DND-41 (cell line): Measurements from ENCODE around the gene OSTF1.

Source experiments
- ATAC-seq: fragments of 200-7000 bp; cut with Tn5 transposase; 3 replicates; pipeline ENCODE4 v1.9.1; 2021; ENCODE audit warnings: low read depth; ENCODE audit not compliant: insufficient read depth
- DNase-seq: peaks from one replicate; pipeline ENCODE4 v3.0.0-alpha.2; 2020
- H2AFZ ChIP-seq: 2 replicates; pipeline ENCODE4 v1.6.0; 2012; ENCODE audit warnings: low read depth, low read length
- H3K27ac ChIP-seq: 2 replicates; pipeline ENCODE4 v1.5.1; 2012; ENCODE audit warnings: low read length, inconsistent platforms
- H3K27me3 ChIP-seq: fragments of 200-600 bp; sonication (generic); 2 replicates; pipeline ENCODE4 v1.6.0; 2012; ENCODE audit warnings: low read length, mild to moderate bottlenecking, inconsistent platforms; ENCODE audit not compliant: insufficient read depth, poor library complexity
- H3K36me3 ChIP-seq: 2 replicates; pipeline ENCODE4 v1.5.1; 2012; ENCODE audit warnings: low read length, inconsistent platforms; ENCODE audit not compliant: insufficient read depth
- H3K4me1 ChIP-seq: 2 replicates; pipeline ENCODE4 v1.5.1; 2012; ENCODE audit warnings: mild to moderate bottlenecking, low read length; ENCODE audit not compliant: insufficient read depth
- H3K4me2 ChIP-seq: 2 replicates; pipeline ENCODE4 v1.6.0; 2012; ENCODE audit warnings: mild to moderate bottlenecking, moderate library complexity, low read length, inconsistent platforms; ENCODE audit not compliant: insufficient read depth
- H3K4me3 ChIP-seq, 2 experiments: fragments of 200-600 bp in 1 of 2; shearing (Covaris generic) in 1 of 2; 2 replicates each; pipeline ENCODE4 v1.5.1; 2012 to 2016; ENCODE audit warnings: inconsistent platforms in 2 of 2, low read length in 2 of 2, mild to moderate bottlenecking in 2 of 2, low read depth in 1 of 2, moderate library complexity in 1 of 2
- H3K79me2 ChIP-seq: 2 replicates; pipeline ENCODE4 v1.6.0; 2012; ENCODE audit warnings: low read length, inconsistent platforms; ENCODE audit not compliant: insufficient read depth
- H3K9ac ChIP-seq: 2 replicates; pipeline ENCODE4 v1.6.0; 2012; ENCODE audit warnings: low read depth, mild to moderate bottlenecking, inconsistent platforms, low read length, moderate library complexity
- H3K9me3 ChIP-seq: 2 replicates; pipeline ENCODE4 v1.5.1; 2012; ENCODE audit warnings: low read length, moderate library complexity, mild to moderate bottlenecking, inconsistent platforms; ENCODE audit not compliant: insufficient read depth, severe bottlenecking
- H4K20me1 ChIP-seq: 2 replicates; pipeline ENCODE4 v1.6.0; 2012; ENCODE audit warnings: low read length; ENCODE audit not compliant: insufficient read depth
- CTCF ChIP-seq: IDR thresholded peaks from 2 replicates; pipeline ENCODE4 v1.5.1; 2012; ENCODE audit warnings: borderline replicate concordance, low read length, moderate library complexity, mild to moderate bottlenecking; ENCODE audit not compliant: poor library complexity, severe bottlenecking; ENCODE audit errors: extremely low read depth
- EZH2 ChIP-seq: IDR thresholded peaks from 3 replicates; pipeline ENCODE4 v1.6.1; 2012; ENCODE audit warnings: borderline replicate concordance, low read depth, mild to moderate bottlenecking, moderate library complexity, low read length, inconsistent platforms; ENCODE audit not compliant: severe bottlenecking

Gene OSTF1

DNA sequence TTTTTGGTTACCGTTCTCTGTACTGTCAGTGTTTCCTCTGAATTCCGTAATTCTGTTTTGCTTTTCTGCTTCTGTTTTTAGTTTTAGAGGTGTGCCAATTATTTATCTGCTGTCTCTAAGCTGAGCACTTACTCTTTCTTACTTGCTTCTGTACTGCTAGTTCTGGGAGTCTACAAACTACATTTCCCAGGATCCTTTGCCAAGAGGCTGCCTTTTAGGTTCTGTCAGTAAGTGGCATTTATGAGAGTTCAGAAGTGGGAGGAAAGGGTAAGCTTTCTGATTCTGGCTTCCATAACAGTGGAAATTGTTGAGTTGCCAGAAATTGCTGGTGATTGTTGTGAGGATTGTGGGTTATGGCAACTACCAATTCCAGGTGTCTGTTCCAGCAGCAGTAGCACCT, 102.4 kb downstream of the OSTF1 start:
- no peaks in the 10 kb centered on the region for H4K20me1 ChIP-seq
- no peak for ATAC-seq
- H3K9ac ChIP-seq: no peak overlapping the region
- H3K4me1 ChIP-seq: no peaks in the 10 kb centered on the region
- no peaks in the 10 kb centered on the region for H3K9me3 ChIP-seq
- H3K36me3 ChIP-seq: no peaks in the 10 kb centered on the region
- no peak overlapping the region for H3K27ac ChIP-seq
- H2AFZ ChIP-seq: no peak overlapping the region
- no peak overlapping the region for H3K4me2 ChIP-seq
- no peak for DNase-seq
- H3K27me3 ChIP-seq: no peaks in the 10 kb centered on the region
- TF ChIP-seq CTCF: no peak
- no peak for TF ChIP-seq EZH2
- no peak overlapping the region for H3K4me3 ChIP-seq
- H3K79me2 ChIP-seq: no peaks in the 10 kb centered on the region
